Measurements from ENCODE around the gene CFH. TPM values are rescaled to one million over a fixed set of nuclear protein-coding genes. Genes with fewer than 3 reads are reported as not detected.
"Not testable (repeated sequence)": the region's sequence is repeated elsewhere in the genome, so short reads cannot be mapped to it uniquely, and the experiment has no call there.

CFH gene
- polyA plus RNA-seq, 3 donors: 0.03 to 1.1 (median 0.36) TPM

GRCh38 chr1:196779093-196779492 lies 127.2 kb downstream of the CFH start:
- Mint-ChIP-seq H3K27me3 (ENCODE audit: low read depth in 3 of 3) (no peaks in the 10 kb centered on the region), H3K36me3 (no peaks in the 10 kb centered on the region), H3K4me1 (no peaks in the 10 kb centered on the region), H3K9me3 (peaks cover 0 to 12% (median 0%) of the 10 kb centered on the region in 7 donors), H3K27ac (no peak overlapping the region), H3K4me3 (no peak overlapping the region)
- no peaks in the 10 kb centered on the region for H3K9me3 ChIP-seq (replicated peaks in 1 of 2; ENCODE audit: control insufficient read depth in 1 of 2, insufficient read depth in 1 of 2, low read length in 2 of 2)
- intact Hi-C loops (cut with micrococcal nuclease): no loop called here
- no peaks in the 10 kb centered on the region for H3K27me3 ChIP-seq (ENCODE audit: control insufficient read depth in 2 of 2, insufficient read depth in 2 of 2, low read length in 2 of 2)
- no peak overlapping the region for H3K4me2 ChIP-seq (replicated peaks; ENCODE audit: extremely low read depth, low read length, poor library complexity, severe bottlenecking)
- H2AFZ ChIP-seq (ENCODE audit: insufficient read depth, low read depth, low read length, poor library complexity, severe bottlenecking): no peak overlapping the region
- no peaks in the 10 kb centered on the region for H3K4me1 ChIP-seq (ENCODE audit: control insufficient read depth in 1 of 2, insufficient read depth in 2 of 2, low read length in 2 of 2)
- no peak overlapping the region for H3K27ac ChIP-seq (ENCODE audit: low read depth in 1 of 2, low read length in 2 of 2)
- H4K20me1 ChIP-seq (ENCODE audit: insufficient read depth, low read length): no peaks in the 10 kb centered on the region
- no CpG with 5 or more reads among the region's 1 CpG for WGBS (ENCODE audit: insufficient coverage)
- H3K4me3 ChIP-seq (replicated peaks in 1 of 3; ENCODE audit: low read depth in 2 of 3, low read length in 3 of 3): no peak overlapping the region
- no peak for DNase-seq
- H3K9ac ChIP-seq (ENCODE audit: insufficient read depth, low read length, poor library complexity, severe bottlenecking): no peak overlapping the region
- no peaks in the 10 kb centered on the region for H3K79me2 ChIP-seq (ENCODE audit: insufficient read depth, low read length)
- TF ChIP-seq, protein P1, sequence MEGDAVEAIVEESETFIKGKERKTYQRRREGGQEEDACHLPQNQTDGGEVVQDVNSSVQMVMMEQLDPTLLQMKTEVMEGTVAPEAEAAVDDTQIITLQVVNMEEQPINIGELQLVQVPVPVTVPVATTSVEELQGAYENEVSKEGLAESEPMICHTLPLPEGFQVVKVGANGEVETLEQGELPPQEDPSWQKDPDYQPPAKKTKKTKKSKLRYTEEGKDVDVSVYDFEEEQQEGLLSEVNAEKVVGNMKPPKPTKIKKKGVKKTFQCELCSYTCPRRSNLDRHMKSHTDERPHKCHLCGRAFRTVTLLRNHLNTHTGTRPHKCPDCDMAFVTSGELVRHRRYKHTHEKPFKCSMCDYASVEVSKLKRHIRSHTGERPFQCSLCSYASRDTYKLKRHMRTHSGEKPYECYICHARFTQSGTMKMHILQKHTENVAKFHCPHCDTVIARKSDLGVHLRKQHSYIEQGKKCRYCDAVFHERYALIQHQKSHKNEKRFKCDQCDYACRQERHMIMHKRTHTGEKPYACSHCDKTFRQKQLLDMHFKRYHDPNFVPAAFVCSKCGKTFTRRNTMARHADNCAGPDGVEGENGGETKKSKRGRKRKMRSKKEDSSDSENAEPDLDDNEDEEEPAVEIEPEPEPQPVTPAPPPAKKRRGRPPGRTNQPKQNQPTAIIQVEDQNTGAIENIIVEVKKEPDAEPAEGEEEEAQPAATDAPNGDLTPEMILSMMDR (IDR thresholded peaks at IDR 0.05): no peak
- H3K36me3 ChIP-seq (replicated peaks in 1 of 2; ENCODE audit: control insufficient read depth in 1 of 2, insufficient read depth in 2 of 2, low read length in 2 of 2): no peaks in the 10 kb centered on the region

- H3K9ac ChIP-seq (ENCODE audit: insufficient read depth, low read length, poor library complexity, severe bottlenecking); H3K4me3 Mint-ChIP-seq; H3K79me2 ChIP-seq (ENCODE audit: insufficient read depth, low read length); H3K4me2 ChIP-seq (replicated peaks; ENCODE audit: extremely low read depth, low read length, poor library complexity, severe bottlenecking); H3K27me3 Mint-ChIP-seq (ENCODE audit: low read depth in 3 of 3); H3K27ac ChIP-seq (ENCODE audit: low read depth in 1 of 2, low read length in 2 of 2); H2AFZ ChIP-seq (ENCODE audit: insufficient read depth, low read depth, low read length, poor library complexity, severe bottlenecking); H3K4me3 ChIP-seq (replicated peaks in 1 of 3; ENCODE audit: low read depth in 2 of 3, low read length in 3 of 3); intact Hi-C loops (cut with micrococcal nuclease); H3K9me3 ChIP-seq (replicated peaks in 1 of 2; ENCODE audit: control insufficient read depth in 1 of 2, insufficient read depth in 1 of 2, low read length in 2 of 2); H3K27ac Mint-ChIP-seq; H4K20me1 ChIP-seq (ENCODE audit: insufficient read depth, low read length); H3K36me3 Mint-ChIP-seq; H3K4me1 Mint-ChIP-seq; H3K36me3 ChIP-seq (replicated peaks in 1 of 2; ENCODE audit: control insufficient read depth in 1 of 2, insufficient read depth in 2 of 2, low read length in 2 of 2); H3K4me1 ChIP-seq (ENCODE audit: control insufficient read depth in 1 of 2, insufficient read depth in 2 of 2, low read length in 2 of 2); H3K27me3 ChIP-seq (ENCODE audit: control insufficient read depth in 2 of 2, insufficient read depth in 2 of 2, low read length in 2 of 2); DNase-seq: not testable (repeated sequence)
- WGBS (ENCODE audit: insufficient coverage): no CpG with 5 or more reads among the region's 1 CpG
- peaks cover 0 to 15% (median 3%) of the 10 kb centered on the region in 7 donors for H3K9me3 Mint-ChIP-seq
These were observed 139.4 kb downstream of the CFH start for GRCh38 chr1:196791252-196791651.

DNA sequence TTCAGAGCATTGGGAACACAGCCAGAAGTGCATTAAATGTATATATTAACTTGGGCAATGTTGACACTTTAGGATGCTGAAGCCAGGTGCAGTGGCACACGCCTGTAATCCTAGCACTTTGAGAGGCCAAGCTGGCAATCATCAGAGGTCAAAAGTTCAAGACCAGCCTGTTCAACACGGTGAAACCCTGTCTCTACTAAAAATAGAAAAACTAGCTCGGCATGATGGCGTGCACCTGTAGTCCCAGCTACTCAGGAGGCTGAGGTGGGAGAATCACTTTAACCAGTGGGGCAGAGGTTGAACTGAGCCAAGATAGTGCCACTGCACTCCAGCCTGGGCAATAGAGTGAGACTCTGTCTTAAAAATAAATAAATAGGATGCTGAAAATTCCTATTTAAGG lies 142.3 kb downstream of the CFH start:
- H3K27me3 ChIP-seq (ENCODE audit: control insufficient read depth in 2 of 2, insufficient read depth in 2 of 2, low read length in 2 of 2); H3K4me1 Mint-ChIP-seq; H3K4me2 ChIP-seq (replicated peaks; ENCODE audit: extremely low read depth, low read length, poor library complexity, severe bottlenecking); H3K9ac ChIP-seq (ENCODE audit: insufficient read depth, low read length, poor library complexity, severe bottlenecking); H4K20me1 ChIP-seq (ENCODE audit: insufficient read depth, low read length); H3K27ac Mint-ChIP-seq; H3K4me3 Mint-ChIP-seq; H3K27me3 Mint-ChIP-seq (ENCODE audit: low read depth in 3 of 3); intact Hi-C loops (cut with micrococcal nuclease); H2AFZ ChIP-seq (ENCODE audit: insufficient read depth, low read depth, low read length, poor library complexity, severe bottlenecking); H3K27ac ChIP-seq (ENCODE audit: low read depth in 1 of 2, low read length in 2 of 2); H3K4me3 ChIP-seq (replicated peaks in 1 of 3; ENCODE audit: low read depth in 2 of 3, low read length in 3 of 3); DNase-seq; H3K36me3 ChIP-seq (replicated peaks in 1 of 2; ENCODE audit: control insufficient read depth in 1 of 2, insufficient read depth in 2 of 2, low read length in 2 of 2); H3K9me3 ChIP-seq (replicated peaks in 1 of 2; ENCODE audit: control insufficient read depth in 1 of 2, insufficient read depth in 1 of 2, low read length in 2 of 2); H3K79me2 ChIP-seq (ENCODE audit: insufficient read depth, low read length); H3K36me3 Mint-ChIP-seq; H3K4me1 ChIP-seq (ENCODE audit: control insufficient read depth in 1 of 2, insufficient read depth in 2 of 2, low read length in 2 of 2): not testable (repeated sequence)
- WGBS (ENCODE audit: insufficient coverage): 80% methylated on average over 1 of the region's 4 CpGs
- H3K9me3 Mint-ChIP-seq: peaks cover 0 to 12% (median 0%) of the 10 kb centered on the region in 7 donors

Other genes with a start within 250 kb of the CFH start
- not detected for gene KCNT2, start 43.6 kb upstream of the CFH start, polyA plus RNA-seq
- gene CFHR3, start 122.8 kb downstream of the CFH start, polyA plus RNA-seq: not detected
- not detected for gene CFHR1, start 167.7 kb downstream of the CFH start, polyA plus RNA-seq
- gene CFHR4, start 236.0 kb downstream of the CFH start, polyA plus RNA-seq: not detected

Measured in CD14-positive monocyte (primary cell).